ENCODE data around the gene ACTR3C.

The ACTR3C gene

GRCh38 chr7:150336746-150337145 is 13.4 kb upstream of the ACTR3C start:
- Mint-ChIP-seq H3K4me3 (no peak overlapping the region), H3K9me3 (no peaks in the 10 kb centered on the region)

GRCh38 chr7:150335774-150336112 is 12.4 kb upstream of the ACTR3C start:
- no peak for TF ChIP-seq CTCF (IDR thresholded peaks at IDR 0.05; ENCODE audit: unreplicated experiment in 3 of 3)
- H3K27me3 Mint-ChIP-seq (ENCODE audit: low read depth) = peaks cover 13% of the 10 kb centered on the region
- no peaks in the 10 kb centered on the region for H3K36me3 Mint-ChIP-seq (ENCODE audit: low read depth)
- no peak overlapping the region for H3K4me3 Mint-ChIP-seq
- H3K27ac Mint-ChIP-seq = peak overlapping the region in 2 of 3 experiments; percentile 6 to 79
- H3K9me3 Mint-ChIP-seq = no peaks in the 10 kb centered on the region
- H3K4me1 Mint-ChIP-seq = peaks cover 43% of the 10 kb centered on the region

More at GRCh38 chr7:150336746-150337145, 13.4 kb upstream of the ACTR3C start:
- Mint-ChIP-seq H3K27ac (no peak overlapping the region), H3K4me1 (peaks cover 47% of the 10 kb centered on the region), H3K36me3 (ENCODE audit: low read depth) (no peaks in the 10 kb centered on the region), H3K27me3 (ENCODE audit: low read depth) (peaks cover 13% of the 10 kb centered on the region)
- no peak for TF ChIP-seq CTCF (IDR thresholded peaks at IDR 0.05; ENCODE audit: unreplicated experiment in 3 of 3)

- peaks cover 42% of the 10 kb centered on the region for H3K4me1 Mint-ChIP-seq
- peak overlapping the region in 2 of 3 experiments; percentile 71 to 79 for H3K27ac Mint-ChIP-seq
- no peaks in the 10 kb centered on the region for H3K36me3 Mint-ChIP-seq (ENCODE audit: low read depth)
- H3K27me3 Mint-ChIP-seq (ENCODE audit: low read depth) = peaks cover 13% of the 10 kb centered on the region
- TF ChIP-seq CTCF (IDR thresholded peaks at IDR 0.05; ENCODE audit: unreplicated experiment in 3 of 3) = no peak
- peak overlapping the region in 1 of 3 experiments; percentile 68 for H3K4me3 Mint-ChIP-seq
- no peaks in the 10 kb centered on the region for H3K9me3 Mint-ChIP-seq
Observed at GRCh38 chr7:150335108-150335773, 11.9 kb upstream of the ACTR3C start.

- peaks cover 9% of the 10 kb centered on the region for H3K27me3 Mint-ChIP-seq (ENCODE audit: low read depth)
- no peak overlapping the region for H3K27ac Mint-ChIP-seq
- no peaks in the 10 kb centered on the region for H3K36me3 Mint-ChIP-seq (ENCODE audit: low read depth)
- H3K4me3 Mint-ChIP-seq = no peak overlapping the region
- peaks cover 33% of the 10 kb centered on the region for H3K4me1 Mint-ChIP-seq
- TF ChIP-seq CTCF (IDR thresholded peaks at IDR 0.05; ENCODE audit: unreplicated experiment in 3 of 3) = no peak
- H3K9me3 Mint-ChIP-seq = no peaks in the 10 kb centered on the region
Observed at GRCh38 chr7:150334108-150334507, 10.8 kb upstream of the ACTR3C start.

GRCh38 chr7:150333659-150334058 is 10.3 kb upstream of the ACTR3C start:
- H3K9me3 Mint-ChIP-seq = no peaks in the 10 kb centered on the region
- H3K4me3 Mint-ChIP-seq = no peak overlapping the region

More at GRCh38 chr7:150333659-150334058, 10.3 kb upstream of the ACTR3C start:
- H3K4me1 Mint-ChIP-seq = peaks cover 31% of the 10 kb centered on the region
- no peak overlapping the region for H3K27ac Mint-ChIP-seq
- no peak for TF ChIP-seq CTCF (IDR thresholded peaks at IDR 0.05; ENCODE audit: unreplicated experiment in 3 of 3)
- H3K27me3 Mint-ChIP-seq (ENCODE audit: low read depth) = peaks cover 9% of the 10 kb centered on the region
- H3K36me3 Mint-ChIP-seq (ENCODE audit: low read depth) = no peaks in the 10 kb centered on the region
